ENCODE measurements around the gene GLI3.

DNA sequence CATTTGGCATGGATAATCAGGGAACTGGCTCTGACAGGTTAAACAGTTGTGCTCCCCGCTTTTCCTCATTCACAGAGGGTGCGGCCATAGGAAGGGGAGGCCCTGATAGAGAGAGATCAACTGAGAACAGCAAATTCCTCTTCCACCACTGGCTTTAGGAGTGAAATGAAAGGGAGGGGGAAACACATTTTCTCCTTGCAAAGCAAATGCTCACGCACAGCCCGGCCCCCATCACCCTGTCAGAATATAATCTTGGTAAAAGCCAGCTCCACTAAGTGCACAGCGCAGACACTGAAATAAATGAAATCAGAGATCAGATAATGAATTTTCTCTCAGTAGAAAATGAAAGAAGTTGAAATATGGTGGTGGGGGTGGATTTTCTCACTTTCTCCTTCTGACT is 187.2 kb downstream of the GLI3 start:
- TF ChIP-seq, protein P1, sequence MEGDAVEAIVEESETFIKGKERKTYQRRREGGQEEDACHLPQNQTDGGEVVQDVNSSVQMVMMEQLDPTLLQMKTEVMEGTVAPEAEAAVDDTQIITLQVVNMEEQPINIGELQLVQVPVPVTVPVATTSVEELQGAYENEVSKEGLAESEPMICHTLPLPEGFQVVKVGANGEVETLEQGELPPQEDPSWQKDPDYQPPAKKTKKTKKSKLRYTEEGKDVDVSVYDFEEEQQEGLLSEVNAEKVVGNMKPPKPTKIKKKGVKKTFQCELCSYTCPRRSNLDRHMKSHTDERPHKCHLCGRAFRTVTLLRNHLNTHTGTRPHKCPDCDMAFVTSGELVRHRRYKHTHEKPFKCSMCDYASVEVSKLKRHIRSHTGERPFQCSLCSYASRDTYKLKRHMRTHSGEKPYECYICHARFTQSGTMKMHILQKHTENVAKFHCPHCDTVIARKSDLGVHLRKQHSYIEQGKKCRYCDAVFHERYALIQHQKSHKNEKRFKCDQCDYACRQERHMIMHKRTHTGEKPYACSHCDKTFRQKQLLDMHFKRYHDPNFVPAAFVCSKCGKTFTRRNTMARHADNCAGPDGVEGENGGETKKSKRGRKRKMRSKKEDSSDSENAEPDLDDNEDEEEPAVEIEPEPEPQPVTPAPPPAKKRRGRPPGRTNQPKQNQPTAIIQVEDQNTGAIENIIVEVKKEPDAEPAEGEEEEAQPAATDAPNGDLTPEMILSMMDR (IDR thresholded peaks at IDR 0.05): no peak
- TF ChIP-seq POLR2AphosphoS5 (IDR thresholded peaks at IDR 0.05): no peak
- TF ChIP-seq POLR2A (IDR thresholded peaks at IDR 0.05): no peak
